Measurements from ENCODE around the gene PHIP. TPM values are rescaled to one million over a fixed set of nuclear protein-coding genes. Genes with fewer than 3 reads are reported as not detected.

The PHIP gene
- polyA plus RNA-seq, 3 donors: 3.2 to 10.8 (median 5.1) TPM

- no peak for TF ChIP-seq CTCF (IDR thresholded peaks at IDR 0.05)
- no peak overlapping the region for H3K4me3 Mint-ChIP-seq
- H3K79me2 ChIP-seq (ENCODE audit: insufficient read depth, low read length): no peaks in the 10 kb centered on the region
- intact Hi-C loops (cut with micrococcal nuclease): no loop called here
- H3K9me3 ChIP-seq (replicated peaks in 1 of 2; ENCODE audit: control insufficient read depth in 1 of 2, insufficient read depth in 1 of 2, low read length in 2 of 2): no peaks in the 10 kb centered on the region
- H3K27me3 Mint-ChIP-seq (ENCODE audit: low read depth in 3 of 3): peaks cover 0 to 2% (median 0%) of the 10 kb centered on the region in 3 donors
- H3K27ac ChIP-seq (ENCODE audit: low read depth in 1 of 2, low read length in 2 of 2): no peak overlapping the region
- no peak overlapping the region for H3K9ac ChIP-seq (ENCODE audit: insufficient read depth, low read length, poor library complexity, severe bottlenecking)
- DNase-seq: no peak
- H3K36me3 Mint-ChIP-seq: peaks cover 29 to 33% of the 10 kb centered on the region in 2 donors
- H2AFZ ChIP-seq (ENCODE audit: insufficient read depth, low read depth, low read length, poor library complexity, severe bottlenecking): no peak overlapping the region
- H3K9me3 Mint-ChIP-seq: peaks cover 0 to 8% (median 2%) of the 10 kb centered on the region in 7 donors
- H3K4me2 ChIP-seq (replicated peaks; ENCODE audit: extremely low read depth, low read length, poor library complexity, severe bottlenecking): no peak overlapping the region
- no peaks in the 10 kb centered on the region for H3K4me1 Mint-ChIP-seq
- peaks cover 32 to 52% of the 10 kb centered on the region in 2 donors for H3K36me3 ChIP-seq (replicated peaks in 1 of 2; ENCODE audit: control insufficient read depth in 1 of 2, insufficient read depth in 2 of 2, low read length in 2 of 2)
- H3K27ac Mint-ChIP-seq: no peak overlapping the region
- WGBS (ENCODE audit: insufficient coverage): no CpG with 5 or more reads among the region's 2 CpGs
- H3K4me3 ChIP-seq (replicated peaks in 1 of 3; ENCODE audit: low read depth in 2 of 3, low read length in 3 of 3): no peak overlapping the region
- no peaks in the 10 kb centered on the region for H3K4me1 ChIP-seq (ENCODE audit: control insufficient read depth in 1 of 2, insufficient read depth in 2 of 2, low read length in 2 of 2)
- no peaks in the 10 kb centered on the region for H3K27me3 ChIP-seq (ENCODE audit: control insufficient read depth in 2 of 2, insufficient read depth in 2 of 2, low read length in 2 of 2)
- no peaks in the 10 kb centered on the region for H4K20me1 ChIP-seq (ENCODE audit: insufficient read depth, low read length)
Measured at GRCh38 chr6:78936515-78936914, 141.5 kb downstream of the PHIP start.

- H3K4me1 Mint-ChIP-seq: no peaks in the 10 kb centered on the region
- H3K4me3 Mint-ChIP-seq: no peak overlapping the region
- no peak for DNase-seq
- peaks cover 23 to 43% of the 10 kb centered on the region in 2 donors for H3K36me3 ChIP-seq (replicated peaks in 1 of 2; ENCODE audit: control insufficient read depth in 1 of 2, insufficient read depth in 2 of 2, low read length in 2 of 2)
- H3K4me1 ChIP-seq (ENCODE audit: control insufficient read depth in 1 of 2, insufficient read depth in 2 of 2, low read length in 2 of 2): no peaks in the 10 kb centered on the region
- no peaks in the 10 kb centered on the region for H3K79me2 ChIP-seq (ENCODE audit: insufficient read depth, low read length)
- H3K27ac ChIP-seq (ENCODE audit: low read depth in 1 of 2, low read length in 2 of 2): no peak overlapping the region
- H2AFZ ChIP-seq (ENCODE audit: insufficient read depth, low read depth, low read length, poor library complexity, severe bottlenecking): no peak overlapping the region
- H4K20me1 ChIP-seq (ENCODE audit: insufficient read depth, low read length): no peaks in the 10 kb centered on the region
- intact Hi-C loops (cut with micrococcal nuclease): no loop called here
- H3K36me3 Mint-ChIP-seq: peaks cover 21 to 23% of the 10 kb centered on the region in 2 donors
- H3K4me2 ChIP-seq (replicated peaks; ENCODE audit: extremely low read depth, low read length, poor library complexity, severe bottlenecking): no peak overlapping the region
- no peaks in the 10 kb centered on the region for H3K27me3 ChIP-seq (ENCODE audit: control insufficient read depth in 2 of 2, insufficient read depth in 2 of 2, low read length in 2 of 2)
- H3K9me3 ChIP-seq (replicated peaks in 1 of 2; ENCODE audit: control insufficient read depth in 1 of 2, insufficient read depth in 1 of 2, low read length in 2 of 2): no peaks in the 10 kb centered on the region
- no CpG with 5 or more reads among the region's 2 CpGs for WGBS (ENCODE audit: insufficient coverage)
- no peak overlapping the region for H3K27ac Mint-ChIP-seq
- peaks cover 0 to 2% (median 0%) of the 10 kb centered on the region in 3 donors for H3K27me3 Mint-ChIP-seq (ENCODE audit: low read depth in 3 of 3)
- H3K4me3 ChIP-seq (replicated peaks in 1 of 3; ENCODE audit: low read depth in 2 of 3, low read length in 3 of 3): no peak overlapping the region
- H3K9ac ChIP-seq (ENCODE audit: insufficient read depth, low read length, poor library complexity, severe bottlenecking): no peak overlapping the region
- H3K9me3 Mint-ChIP-seq: peaks cover 0 to 8% (median 2%) of the 10 kb centered on the region in 7 donors
- TF ChIP-seq CTCF (IDR thresholded peaks at IDR 0.05): no peak
Measured at GRCh38 chr6:78935553-78935952, 142.5 kb downstream of the PHIP start.

Data from CD14-positive monocyte (primary cell).